Gastroesophageal sphincter (tissue), 4 donors: ENCODE results near the gene ZNF626. TPM values are rescaled to one million over a fixed set of nuclear protein-coding genes. Genes with fewer than 3 reads are reported as not detected.
A peak's percentile ranks its signal among the peaks of the same experiment; 100 is the strongest.
"Not testable (repeated sequence)": the region's sequence is repeated elsewhere in the genome, so short reads cannot be mapped to it uniquely, and the experiment has no call there.

Experiments used
- ATAC-seq: fragments of 150-250 bp; one replicate; pipeline ENCODE4 v1.9.1; 2016; ENCODE audit warnings: mild to moderate bottlenecking, moderate library complexity
- H3K27ac ChIP-seq, 4 donors: fragments of 200-600 bp; sonication (generic) in 3 of 4; 1 replicate in 3 of 4; 2 replicates in 1 of 4; pipeline ENCODE4 v1.5.1; 2016 to 2019
- H3K27me3 ChIP-seq: fragments of 200-600 bp; sonication (generic); one replicate; pipeline ENCODE4 v1.5.1; 2019
- H3K36me3 ChIP-seq, 2 donors: fragments of 200-600 bp; sonication (generic); one replicate each; pipeline ENCODE4 v1.5.1; 2019; ENCODE audit warnings: control low read depth in 1 of 2
- H3K4me1 ChIP-seq, 3 donors: fragments of 200-600 bp; sonication (generic); 1 replicate in 2 of 3; 2 replicates in 1 of 3; pipeline ENCODE4 v1.5.1; 2016 to 2019; ENCODE audit warnings: control low read depth in 2 of 3
- H3K4me3 ChIP-seq, 2 donors: fragments of 200-600 bp; sonication (generic); one replicate each; pipeline ENCODE4 v1.5.1; 2019; ENCODE audit warnings: mild to moderate bottlenecking in 1 of 2, moderate library complexity in 1 of 2
- H3K9me3 ChIP-seq, 3 donors: fragments of 200-600 bp; sonication (generic); one replicate each; pipeline ENCODE4 v1.5.1; 2017 to 2019; ENCODE audit warnings: control low read depth in 2 of 3
- EP300 ChIP-seq: sonication (generic); formaldehyde crosslinking; IDR thresholded peaks from one replicate; pipeline ENCODE4 v1.6.1; 2017; ENCODE audit warnings: antibody characterized with exemption, mild to moderate bottlenecking
- POLR2A ChIP-seq, 2 donors: fragments of 450-650 bp; IDR thresholded peaks; one replicate each; pipeline ENCODE4 v1.6.1; 2017; ENCODE audit warnings: antibody characterized with exemption in 2 of 2, mild to moderate bottlenecking in 2 of 2, moderate library complexity in 1 of 2
- POLR2AphosphoS5 ChIP-seq: sonication (generic); formaldehyde crosslinking; IDR thresholded peaks from one replicate; pipeline ENCODE4 v1.6.1; 2017; ENCODE audit warnings: antibody characterized with exemption
- WGBS, 2 donors: methylation state at CpG; one replicate each; pipeline ENCODE4 v1.1.5; 2018; ENCODE audit warnings: low coverage in 1 of 2; 5-methylcytosine and 5-hydroxymethylcytosine counted together
- total RNA-seq, 4 donors: library from RNA; depleted of rRNA; stranded (reverse); fragments of >200 nt; gene quantifications; one replicate each; pipeline ENCODE4 v1.1.0, GENCODE V29; 2016
- TF ChIP-seq, protein P1 (sequence below), 4 experiments: fragments of 200-600 bp in 2 of 4; fragments of 450-650 bp in 2 of 4; sonication (generic) in 1 of 4; IDR thresholded peaks; one replicate each; pipeline ENCODE4 v1.5.1; 2017 to 2019; ENCODE audit warnings: antibody characterized with exemption in 4 of 4, mild to moderate bottlenecking in 2 of 4, moderate library complexity in 2 of 4

The ZNF626 gene
- total RNA-seq, 4 donors from 2014 or later: 13.3 to 27.1 (median 14.6) TPM

DNA sequence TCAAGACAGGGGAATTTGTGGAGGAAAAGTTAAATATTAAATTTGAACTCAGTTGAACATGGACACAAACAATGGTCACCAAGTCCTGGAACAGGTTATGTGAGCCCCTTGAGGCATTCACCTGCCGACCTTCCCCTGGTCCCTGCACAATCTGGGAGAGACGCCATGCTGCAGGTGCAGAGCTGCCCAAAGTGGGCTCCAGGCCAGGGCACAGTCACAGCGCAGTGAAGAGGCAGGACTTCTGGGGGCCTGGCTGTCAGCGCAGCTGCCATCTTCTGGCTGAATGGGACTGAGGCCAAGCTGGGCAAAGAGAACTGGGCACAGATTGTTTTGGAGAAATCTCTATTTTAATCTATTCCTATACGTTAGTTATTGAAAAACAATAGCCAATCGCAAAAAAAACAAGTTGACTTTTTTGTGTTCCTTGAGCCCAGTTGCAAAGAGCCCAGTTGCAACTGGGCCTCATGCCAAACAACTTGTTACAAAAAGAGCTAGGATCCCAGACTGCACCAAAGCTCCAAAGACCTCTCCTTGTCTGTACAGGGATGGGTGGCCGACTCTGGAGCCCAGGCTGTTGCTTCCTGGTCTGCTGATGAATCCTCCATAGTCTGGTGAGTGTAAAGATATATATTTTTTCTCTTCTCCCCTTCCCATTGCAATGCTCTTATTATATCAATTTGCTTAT, 1.2 kb upstream of the ZNF626 start:
- Histone ChIP-seq H3K4me1 (peaks cover 0 to 29% (median 8%) of the 10 kb centered on the region in 3 donors), H3K4me3 (no peak overlapping the region), H3K27ac (no peak overlapping the region), H3K36me3 (peaks cover 0 to 16% of the 10 kb centered on the region in 2 donors), H3K9me3 (no peaks in the 10 kb centered on the region), H3K27me3 (no peaks in the 10 kb centered on the region)
- WGBS, 2 donors: 88 to 93% methylated on average over 3 to 4 of the region's 7 CpGs
- ATAC-seq: no peak
- TF ChIP-seq EP300 (no peak), POLR2A (IDR thresholded peaks at IDR 0.05) (no peak), POLR2AphosphoS5 (no peak)
- TF ChIP-seq, protein P1, sequence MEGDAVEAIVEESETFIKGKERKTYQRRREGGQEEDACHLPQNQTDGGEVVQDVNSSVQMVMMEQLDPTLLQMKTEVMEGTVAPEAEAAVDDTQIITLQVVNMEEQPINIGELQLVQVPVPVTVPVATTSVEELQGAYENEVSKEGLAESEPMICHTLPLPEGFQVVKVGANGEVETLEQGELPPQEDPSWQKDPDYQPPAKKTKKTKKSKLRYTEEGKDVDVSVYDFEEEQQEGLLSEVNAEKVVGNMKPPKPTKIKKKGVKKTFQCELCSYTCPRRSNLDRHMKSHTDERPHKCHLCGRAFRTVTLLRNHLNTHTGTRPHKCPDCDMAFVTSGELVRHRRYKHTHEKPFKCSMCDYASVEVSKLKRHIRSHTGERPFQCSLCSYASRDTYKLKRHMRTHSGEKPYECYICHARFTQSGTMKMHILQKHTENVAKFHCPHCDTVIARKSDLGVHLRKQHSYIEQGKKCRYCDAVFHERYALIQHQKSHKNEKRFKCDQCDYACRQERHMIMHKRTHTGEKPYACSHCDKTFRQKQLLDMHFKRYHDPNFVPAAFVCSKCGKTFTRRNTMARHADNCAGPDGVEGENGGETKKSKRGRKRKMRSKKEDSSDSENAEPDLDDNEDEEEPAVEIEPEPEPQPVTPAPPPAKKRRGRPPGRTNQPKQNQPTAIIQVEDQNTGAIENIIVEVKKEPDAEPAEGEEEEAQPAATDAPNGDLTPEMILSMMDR (IDR thresholded peaks at IDR 0.05): no peak

DNA sequence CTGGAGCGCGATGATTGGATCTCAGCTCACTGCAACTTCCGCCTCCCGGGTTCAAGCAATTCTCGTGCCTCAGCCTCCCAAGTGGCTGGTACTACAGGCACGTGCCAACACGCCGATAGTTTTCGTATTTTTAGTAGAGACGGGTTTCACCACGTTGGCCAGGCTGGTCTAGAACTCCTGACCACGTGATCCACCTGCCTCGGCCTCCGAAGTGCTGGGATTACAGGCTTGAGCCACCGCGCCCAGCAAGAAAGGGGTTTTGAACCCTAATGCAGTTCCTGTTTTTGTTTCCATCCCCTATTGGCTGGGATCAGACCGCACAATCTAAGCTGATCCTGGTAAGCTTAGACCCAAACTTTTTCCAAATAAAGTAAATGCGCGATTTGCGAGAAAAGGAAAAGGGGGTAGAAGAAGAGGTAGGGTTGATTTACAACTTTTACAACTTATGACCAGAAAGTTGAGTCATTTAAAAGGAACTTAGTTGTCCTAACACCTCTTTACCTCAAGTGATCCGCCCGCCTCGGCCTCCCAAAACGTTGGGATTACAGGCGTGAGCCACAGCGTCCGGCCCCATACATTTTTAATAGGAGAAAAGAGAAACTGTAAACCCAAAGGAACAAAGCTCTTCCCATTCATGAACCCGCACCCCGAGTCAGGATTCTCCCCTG, 764 bp downstream of the ZNF626 start:
- Histone ChIP-seq H3K9me3 (no peaks in the 10 kb centered on the region), H3K4me1 (peaks cover 0 to 48% (median 8%) of the 10 kb centered on the region in 3 donors), H3K27me3 (no peaks in the 10 kb centered on the region), H3K27ac (peak overlapping the region; percentile 27 to 90 (median 89)), H3K36me3 (peaks cover 0 to 23% of the 10 kb centered on the region in 2 donors), H3K4me3 (peak overlapping the region; percentile 50 to 69)
- TF ChIP-seq, protein P1 (IDR thresholded peaks at IDR 0.05): no peak
- TF ChIP-seq POLR2AphosphoS5 (no peak), POLR2A (IDR thresholded peaks at IDR 0.05) (no peak), EP300 (no peak)
- WGBS, 2 donors: 6 to 23% methylated on average over 7 to 24 of the region's 29 CpGs
- no peak for ATAC-seq

DNA sequence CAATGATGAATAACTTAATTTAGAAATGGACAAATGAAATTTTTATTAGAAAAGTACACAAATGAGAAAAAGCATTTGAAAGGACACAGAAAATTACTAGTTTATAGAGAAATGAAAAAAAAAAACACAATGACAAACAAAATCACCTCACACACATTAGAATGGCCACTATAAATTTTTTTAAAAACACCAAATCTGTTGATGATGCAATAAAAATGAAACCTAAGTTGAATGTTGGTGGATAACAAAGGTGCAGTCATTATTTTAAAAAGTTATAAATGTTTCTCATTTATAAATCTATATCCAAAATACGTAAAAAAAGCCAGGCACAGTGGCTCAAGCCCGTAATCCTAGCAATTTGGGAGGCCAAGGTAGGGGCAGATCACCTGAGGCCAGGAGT, 20.8 kb downstream of the ZNF626 start:
- Histone ChIP-seq H3K27ac (no peak overlapping the region), H3K36me3 (peaks cover 0 to 88% of the 10 kb centered on the region in 2 donors), H3K4me3 (no peak overlapping the region), H3K4me1 (no peaks in the 10 kb centered on the region), H3K9me3 (peaks cover 0 to 59% (median 0%) of the 10 kb centered on the region in 3 donors), H3K27me3 (no peaks in the 10 kb centered on the region)
- ATAC-seq: no peak
- 94 to 100% methylated on average over 2 of the region's 2 CpGs for WGBS, 2 donors
- TF ChIP-seq, protein P1 (IDR thresholded peaks at IDR 0.05): no peak
- TF ChIP-seq POLR2A (IDR thresholded peaks at IDR 0.05) (no peak), EP300 (no peak), POLR2AphosphoS5 (no peak)

DNA sequence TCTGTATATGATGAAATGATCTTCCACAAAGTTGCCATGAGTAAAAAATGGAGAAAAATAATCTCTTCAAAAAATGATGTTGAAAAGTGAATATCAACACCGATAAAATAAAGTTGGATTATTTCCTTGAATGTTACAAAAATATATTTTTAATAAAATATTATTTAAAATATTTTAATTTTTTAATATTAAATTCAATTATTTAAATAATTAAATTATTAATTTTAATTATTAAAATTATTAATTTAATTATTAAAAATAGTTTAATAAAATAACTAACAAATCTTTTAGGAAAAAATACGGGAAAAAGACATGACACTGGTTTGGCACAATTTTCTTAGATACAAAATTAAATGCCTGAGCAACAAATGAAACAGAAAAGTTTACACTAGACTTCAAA, 21.3 kb downstream of the ZNF626 start:
- ATAC-seq: no peak
- TF ChIP-seq POLR2AphosphoS5: no peak
- no peak for TF ChIP-seq EP300
- TF ChIP-seq POLR2A (IDR thresholded peaks at IDR 0.05): no peak
- TF ChIP-seq, protein P1 (IDR thresholded peaks at IDR 0.05): no peak
- 89 to 97% methylated on average over 2 of the region's 2 CpGs for WGBS, 2 donors
- Histone ChIP-seq H3K36me3 (peaks cover 0 to 88% of the 10 kb centered on the region in 2 donors), H3K4me3 (no peak overlapping the region), H3K27ac (no peak overlapping the region), H3K27me3 (no peaks in the 10 kb centered on the region), H3K4me1 (no peaks in the 10 kb centered on the region), H3K9me3 (peaks cover 0 to 64% (median 0%) of the 10 kb centered on the region in 3 donors)

DNA sequence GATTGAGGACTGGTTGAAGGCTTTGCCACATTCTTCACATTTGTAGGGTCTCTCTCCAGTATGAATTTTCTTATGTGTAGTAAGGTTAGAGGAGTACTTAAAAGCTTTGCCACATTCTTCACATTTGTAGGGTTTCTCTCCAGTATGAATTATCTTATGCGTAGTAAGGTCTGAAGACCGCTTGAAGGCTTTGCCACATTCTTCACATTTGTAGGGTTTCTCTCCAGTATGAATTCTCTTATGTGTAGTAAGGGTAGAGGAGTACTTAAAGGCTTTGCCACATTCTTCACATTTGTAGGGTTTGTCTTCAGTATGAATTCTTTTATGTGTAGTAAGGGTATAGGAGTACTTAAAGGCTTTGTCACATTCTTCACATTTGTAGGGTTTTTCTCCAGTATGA, 36.8 kb downstream of the ZNF626 start:
- Histone ChIP-seq H3K36me3 (peaks cover 0 to 25% of the 10 kb centered on the region in 2 donors), H3K9me3 (peaks cover 0 to 95% (median 12%) of the 10 kb centered on the region in 3 donors)
- not testable (repeated sequence) for H3K4me1 ChIP-seq, ATAC-seq, H3K27me3 ChIP-seq, H3K4me3 ChIP-seq, H3K27ac ChIP-seq
- WGBS, 2 donors: 93 to 96% methylated on average over 2 of the region's 2 CpGs
